HUES6 (cell line): Measurements from ENCODE around the gene ZNF581.

Experiments
- H3K27ac ChIP-seq: 2 replicates; pipeline ENCODE4 v1.7.0; 2013; ENCODE audit warnings: low read depth, mild to moderate bottlenecking, low read length, inconsistent platforms
- H3K27me3 ChIP-seq: 2 replicates; pipeline ENCODE4 v1.6.1; 2013; ENCODE audit warnings: low read length; ENCODE audit not compliant: control insufficient read depth, insufficient read depth
- H3K36me3 ChIP-seq: 2 replicates; pipeline ENCODE4 v1.6.1; 2013; ENCODE audit warnings: low read length; ENCODE audit not compliant: control insufficient read depth, insufficient read depth
- H3K4me1 ChIP-seq: 2 replicates; pipeline ENCODE4 v1.6.1; 2013; ENCODE audit warnings: low read length; ENCODE audit not compliant: control insufficient read depth, insufficient read depth
- H3K4me3 ChIP-seq: 2 replicates; pipeline ENCODE4 v1.5.1; 2013; ENCODE audit warnings: low read depth, low read length
- H3K9ac ChIP-seq: one replicate; pipeline ENCODE4 v1.6.1; 2013; ENCODE audit warnings: mild to moderate bottlenecking, low read length
- H3K9me3 ChIP-seq: 2 replicates; pipeline ENCODE4 v1.6.1; 2013; ENCODE audit warnings: low read depth, low read length; ENCODE audit not compliant: control insufficient read depth, insufficient read depth

Gene ZNF581

DNA sequence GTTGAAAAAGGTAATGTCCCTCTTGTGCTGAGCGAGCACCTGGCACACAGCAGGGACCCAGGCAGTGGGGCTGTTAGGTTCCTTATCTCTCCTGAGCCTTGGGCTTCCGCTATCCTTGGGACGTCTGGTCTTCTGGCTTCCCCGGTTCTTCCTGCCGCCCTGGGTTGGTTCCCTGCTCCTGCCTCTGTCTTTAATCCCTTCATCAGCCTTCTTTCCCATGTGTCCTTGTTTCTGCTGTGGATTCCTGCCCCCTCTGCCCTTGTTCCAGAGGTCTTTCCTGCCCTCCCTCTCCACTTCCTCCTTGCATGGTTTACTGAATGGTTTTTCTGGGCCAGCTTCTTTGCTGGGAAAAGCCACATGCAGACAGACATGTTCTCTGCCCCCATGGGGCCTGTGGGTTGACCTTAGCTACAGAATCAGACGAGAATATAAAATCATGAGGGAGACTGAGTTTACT is 34.2 kb downstream of the ZNF581 start:
- H3K36me3 ChIP-seq: peaks cover 54% of the 10 kb centered on the region
- no peak overlapping the region for H3K27ac ChIP-seq
- H3K27me3 ChIP-seq: no peaks in the 10 kb centered on the region
- peak overlapping the region; percentile 13 for H3K9ac ChIP-seq
- no peak overlapping the region for H3K4me3 ChIP-seq
- H3K9me3 ChIP-seq: no peaks in the 10 kb centered on the region
- H3K4me1 ChIP-seq: peaks cover 21% of the 10 kb centered on the region; the same call in 1 of the 2 replicates

DNA sequence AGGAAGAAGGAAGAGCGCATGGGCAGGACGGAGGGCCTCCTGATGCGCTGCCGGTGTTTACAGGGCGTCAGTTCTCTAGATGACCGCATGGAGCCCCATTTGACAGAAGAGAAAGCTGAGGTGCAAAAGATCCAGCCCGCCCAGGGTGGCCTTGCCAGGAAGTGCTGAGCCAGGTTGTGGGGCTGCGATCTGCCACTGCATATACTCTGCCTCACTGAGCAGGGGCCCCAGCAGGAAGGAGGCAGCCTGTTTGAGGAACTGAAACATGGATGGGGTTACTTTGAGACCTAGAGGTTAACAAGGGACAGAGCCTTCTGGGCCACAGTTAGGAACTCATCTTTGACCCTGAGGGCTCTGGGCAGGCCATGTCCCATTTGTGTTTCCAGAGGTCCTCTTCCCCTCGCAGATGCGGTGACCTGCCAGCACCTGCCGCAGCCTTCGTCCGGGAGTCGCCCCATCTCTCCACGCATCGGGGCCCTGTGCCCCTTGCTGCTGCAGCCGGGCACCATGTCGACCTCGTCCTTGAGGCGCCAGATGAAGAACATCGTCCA is 34.7 kb downstream of the ZNF581 start:
- Histone ChIP-seq H3K4me1 (peaks cover 20% of the 10 kb centered on the region; the same call in 1 of the 2 replicates), H3K4me3 (no peak overlapping the region), H3K27ac (no peak overlapping the region), H3K27me3 (no peaks in the 10 kb centered on the region), H3K9ac (no peak overlapping the region), H3K36me3 (peaks cover 54% of the 10 kb centered on the region), H3K9me3 (no peaks in the 10 kb centered on the region)

DNA sequence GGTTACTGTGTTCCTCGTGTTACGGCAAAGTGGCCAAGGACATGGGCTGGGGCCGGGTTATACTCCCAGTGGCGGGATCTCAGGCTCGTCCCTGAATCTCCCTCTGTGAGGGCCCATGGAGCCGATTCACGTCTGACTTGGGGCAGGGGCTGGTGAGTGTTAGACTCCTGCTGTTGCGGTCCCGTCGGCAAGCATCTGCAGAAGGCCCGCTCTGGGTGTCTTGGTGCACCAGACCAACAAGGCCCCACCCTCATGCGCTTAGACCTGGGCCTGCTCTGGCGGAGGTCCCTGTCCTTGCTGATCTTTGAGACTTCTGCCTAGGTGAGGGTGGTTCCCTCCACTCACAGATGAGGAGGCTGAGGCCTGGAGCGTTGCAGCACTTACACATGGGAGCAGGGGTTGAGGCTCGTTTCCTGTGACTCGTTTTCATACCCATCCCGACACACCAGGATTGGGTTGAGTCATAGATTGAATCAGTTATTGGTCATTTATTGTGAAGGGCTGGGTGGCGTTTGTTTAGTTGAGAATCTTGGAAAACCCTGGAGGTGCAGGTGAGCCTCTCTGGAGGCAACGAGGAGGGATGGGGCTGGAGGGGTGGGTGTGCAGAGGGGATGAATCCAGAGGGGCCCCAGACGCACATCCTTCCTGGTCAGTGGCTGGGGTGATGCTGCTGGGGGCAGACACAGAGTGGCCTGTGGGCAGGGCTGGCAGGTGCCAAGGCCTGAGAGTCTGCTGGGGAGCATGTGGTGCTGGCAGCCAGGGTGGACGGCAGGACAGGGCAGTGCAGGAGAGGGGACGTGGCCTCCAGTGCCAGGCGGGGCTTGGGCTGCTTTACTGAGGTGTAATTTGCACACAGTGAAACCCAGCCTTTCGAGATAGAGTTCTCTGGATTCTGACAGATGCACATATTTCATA is 36.2 kb downstream of the ZNF581 start:
- Histone ChIP-seq H3K9me3 (no peaks in the 10 kb centered on the region), H3K9ac (no peak overlapping the region), H3K36me3 (peaks cover 60% of the 10 kb centered on the region), H3K4me3 (no peak overlapping the region), H3K27me3 (no peaks in the 10 kb centered on the region), H3K4me1 (peaks cover 14% of the 10 kb centered on the region; the same call in 1 of the 2 replicates), H3K27ac (no peak overlapping the region)

DNA sequence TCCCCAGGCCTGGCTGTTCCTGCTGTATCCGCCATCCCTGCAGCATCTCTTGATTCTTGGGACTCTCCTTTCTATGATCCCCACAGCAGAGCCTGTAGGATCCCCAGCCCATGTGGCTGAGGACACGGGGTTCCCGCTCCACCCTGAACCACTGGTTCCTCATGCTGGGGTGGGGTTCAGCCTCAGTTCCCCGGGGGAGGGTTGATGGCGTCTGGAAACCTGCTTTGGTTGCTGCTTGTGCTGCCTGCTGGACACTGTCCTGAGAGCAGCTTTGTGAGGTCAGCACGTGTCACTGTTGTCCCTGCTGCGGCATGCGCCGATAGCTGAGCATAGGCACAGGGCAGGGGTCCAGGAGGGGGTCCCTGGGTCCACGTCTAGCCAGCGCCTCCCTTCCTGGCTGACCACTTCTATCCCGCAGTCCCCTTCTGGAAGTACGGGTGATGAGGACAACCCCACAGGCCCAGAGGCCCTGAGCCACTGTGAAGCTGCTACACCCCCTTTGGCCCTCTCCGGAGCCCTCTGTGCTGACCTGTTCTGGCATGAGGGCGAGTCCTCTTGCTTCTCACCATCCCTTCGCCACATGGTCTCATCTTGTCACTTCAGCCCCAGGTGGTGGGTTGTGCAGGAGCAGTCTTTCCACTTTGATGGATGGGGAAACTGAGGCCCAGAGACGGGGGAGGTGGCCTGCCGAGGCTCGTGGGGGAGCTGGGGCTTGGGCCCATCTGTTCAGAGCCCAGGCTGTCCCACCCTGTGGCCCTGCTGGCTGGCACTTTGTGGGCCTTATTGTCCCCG is 37.1 kb downstream of the ZNF581 start:
- Histone ChIP-seq H3K36me3 (peaks cover 70% of the 10 kb centered on the region), H3K27ac (no peak overlapping the region), H3K9me3 (no peaks in the 10 kb centered on the region), H3K9ac (no peak overlapping the region), H3K4me1 (peaks cover 14% of the 10 kb centered on the region; the same call in 1 of the 2 replicates), H3K4me3 (no peak overlapping the region), H3K27me3 (no peaks in the 10 kb centered on the region)

DNA sequence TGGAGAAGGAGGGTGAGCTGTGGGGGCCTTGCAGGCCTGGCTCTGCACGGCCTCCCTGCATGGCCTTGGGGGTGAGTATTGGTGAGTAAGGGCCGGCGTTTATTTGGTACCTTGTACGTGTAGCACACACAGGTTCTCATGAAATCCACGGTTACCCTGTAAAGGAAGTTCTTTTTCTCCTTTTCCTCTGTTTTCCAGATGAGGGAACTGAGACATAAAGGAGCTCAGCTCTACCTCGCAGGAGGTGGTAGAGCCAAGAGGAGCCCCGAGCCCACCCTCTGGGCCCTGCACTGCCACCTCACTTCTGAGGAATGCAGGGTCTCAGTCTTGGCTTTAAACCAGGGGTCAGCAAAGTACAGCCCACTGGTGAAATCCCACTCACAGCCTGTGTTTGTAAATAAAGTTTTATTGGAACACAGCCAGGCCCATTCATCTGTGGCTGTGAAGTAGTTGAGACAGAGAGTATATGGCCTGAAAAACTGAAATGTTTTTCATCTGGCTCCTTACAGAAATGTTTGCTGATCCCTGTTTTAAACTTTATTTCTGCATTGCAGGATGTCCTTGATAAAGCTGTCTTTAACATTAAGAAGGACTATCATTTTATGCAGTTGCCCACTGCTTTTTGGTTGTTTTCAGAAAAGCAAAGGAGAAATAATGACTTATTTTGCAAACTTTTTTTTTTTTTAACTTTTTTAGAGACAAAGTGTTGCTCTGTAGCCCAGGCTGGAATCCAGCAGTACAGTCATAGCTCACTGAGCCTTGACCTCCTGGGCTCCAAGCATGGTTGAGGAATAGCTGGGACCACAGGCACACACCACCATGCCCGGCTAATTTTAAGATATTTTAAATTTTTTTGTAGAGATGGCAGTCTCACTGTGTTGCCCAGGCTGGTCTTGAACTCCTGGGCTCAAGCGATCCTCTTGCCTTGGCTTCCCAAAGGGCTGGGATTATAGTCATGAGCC is 38.0 kb downstream of the ZNF581 start:
- Histone ChIP-seq H3K27me3 (no peaks in the 10 kb centered on the region), H3K9ac (no peak overlapping the region), H3K9me3 (no peaks in the 10 kb centered on the region), H3K4me3 (no peak overlapping the region), H3K36me3 (peaks cover 77% of the 10 kb centered on the region), H3K4me1 (peaks cover 10% of the 10 kb centered on the region; the same call in 1 of the 2 replicates), H3K27ac (no peak overlapping the region)

DNA sequence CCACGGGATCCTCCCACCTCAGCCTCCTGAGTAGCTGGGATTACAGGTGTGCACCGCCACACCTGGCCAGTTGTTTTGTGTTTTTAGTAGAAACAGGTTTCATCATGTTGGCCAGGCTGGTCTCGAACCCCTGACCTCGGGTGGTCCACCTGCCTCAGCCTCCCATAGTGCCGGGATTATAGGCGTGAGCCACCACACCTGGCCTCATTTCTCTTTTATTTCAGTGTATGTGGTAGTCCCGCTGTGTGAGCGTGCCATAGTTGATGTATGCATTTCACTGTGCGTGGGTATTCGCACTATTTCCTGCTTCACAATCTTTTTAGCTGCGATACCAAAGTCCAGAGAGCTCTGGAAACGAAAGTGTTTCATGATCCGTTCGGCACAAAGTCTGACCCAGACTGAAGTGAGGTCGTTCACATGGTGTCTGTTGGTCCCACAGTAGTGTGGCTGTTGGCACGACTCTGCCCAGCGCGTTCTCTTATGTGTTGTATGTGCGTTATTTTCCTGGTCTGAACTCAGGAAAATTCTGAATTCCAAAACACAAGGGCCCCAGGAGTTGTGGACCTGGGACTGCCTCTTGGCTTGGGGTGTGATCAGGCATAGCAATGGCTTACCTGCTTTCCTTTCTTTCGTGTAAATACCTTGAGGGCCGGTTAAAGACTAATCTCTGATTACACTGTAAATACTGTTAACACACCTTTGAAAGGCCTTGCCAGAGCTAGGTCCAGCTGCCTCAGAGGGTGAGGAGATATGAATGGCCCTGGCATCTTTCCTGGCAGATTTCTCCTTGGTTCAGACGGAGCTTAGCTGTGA is 40.2 kb downstream of the ZNF581 start:
- Histone ChIP-seq H3K27ac (no peak overlapping the region), H3K27me3 (no peaks in the 10 kb centered on the region), H3K9me3 (no peaks in the 10 kb centered on the region), H3K9ac (no peak overlapping the region), H3K4me3 (no peak overlapping the region), H3K4me1 (no peaks in the 10 kb centered on the region; the same call in 1 of the 2 replicates), H3K36me3 (peaks cover 78% of the 10 kb centered on the region)

DNA sequence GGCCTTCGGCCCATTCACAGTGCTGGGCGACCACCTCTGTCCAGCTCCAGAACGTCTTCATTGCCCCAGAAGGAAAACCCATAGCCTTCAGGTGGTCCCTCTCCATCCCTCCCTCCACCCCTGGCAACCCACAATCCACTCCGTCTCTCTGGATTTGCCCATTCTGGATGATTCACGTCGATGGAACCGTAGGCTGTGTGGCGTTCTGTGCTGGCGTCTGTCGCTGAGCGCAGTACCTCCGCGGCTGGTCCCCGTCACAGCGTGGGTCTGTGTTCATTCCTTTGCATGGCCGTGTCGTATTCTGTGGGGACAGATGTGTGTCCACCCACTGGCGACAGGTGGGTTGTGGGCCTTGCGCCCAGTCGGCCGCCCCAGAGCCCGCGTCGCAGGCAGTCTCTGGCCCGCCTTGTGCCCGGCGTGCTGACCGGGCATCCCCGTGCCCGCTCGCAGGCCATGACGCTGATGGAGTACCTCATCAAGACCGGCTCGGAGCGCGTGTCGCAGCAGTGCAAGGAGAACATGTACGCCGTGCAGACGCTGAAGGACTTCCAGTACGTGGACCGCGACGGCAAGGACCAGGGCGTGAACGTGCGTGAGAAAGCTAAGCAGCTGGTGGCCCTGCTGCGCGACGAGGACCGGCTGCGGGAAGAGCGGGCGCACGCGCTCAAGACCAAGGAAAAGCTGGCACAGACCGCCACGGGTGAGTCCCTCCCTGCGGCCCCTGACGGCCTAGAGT is 41.7 kb downstream of the ZNF581 start:
- Histone ChIP-seq H3K4me1 (no peaks in the 10 kb centered on the region; the same call in 1 of the 2 replicates), H3K36me3 (peaks cover 78% of the 10 kb centered on the region), H3K27ac (no peak overlapping the region)

DNA sequence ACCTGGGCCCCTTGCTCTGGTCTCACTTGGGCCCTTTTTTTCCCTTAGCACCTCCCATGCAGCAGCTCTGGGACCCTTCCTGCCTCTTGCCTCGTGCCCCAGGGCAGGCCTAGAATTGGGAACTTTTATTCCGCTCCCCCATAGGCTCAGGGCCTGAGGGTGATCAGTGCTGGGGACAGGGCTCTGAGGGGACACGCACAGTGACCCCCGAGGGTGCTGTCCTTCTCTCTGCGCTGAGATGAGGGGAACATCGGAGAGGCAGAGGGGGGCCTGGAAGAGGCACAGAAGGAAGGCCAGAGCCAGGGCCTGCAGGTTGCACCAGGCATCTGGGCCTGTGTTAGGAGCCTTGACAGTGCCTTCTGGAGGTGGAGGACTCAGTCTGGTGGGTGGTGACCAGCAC is 42.3 kb downstream of the ZNF581 start:
- Histone ChIP-seq H3K4me3 (no peak overlapping the region), H3K36me3 (peaks cover 78% of the 10 kb centered on the region), H3K9me3 (no peaks in the 10 kb centered on the region), H3K4me1 (no peaks in the 10 kb centered on the region; the same call in 1 of the 2 replicates), H3K27me3 (no peaks in the 10 kb centered on the region), H3K27ac (no peak overlapping the region), H3K9ac (no peak overlapping the region)

More for the DNA sequence above, 41.7 kb downstream of the ZNF581 start:
- no peak overlapping the region for H3K4me3 ChIP-seq
- H3K9me3 ChIP-seq: no peaks in the 10 kb centered on the region
- H3K9ac ChIP-seq: no peak overlapping the region
- H3K27me3 ChIP-seq: no peaks in the 10 kb centered on the region

DNA sequence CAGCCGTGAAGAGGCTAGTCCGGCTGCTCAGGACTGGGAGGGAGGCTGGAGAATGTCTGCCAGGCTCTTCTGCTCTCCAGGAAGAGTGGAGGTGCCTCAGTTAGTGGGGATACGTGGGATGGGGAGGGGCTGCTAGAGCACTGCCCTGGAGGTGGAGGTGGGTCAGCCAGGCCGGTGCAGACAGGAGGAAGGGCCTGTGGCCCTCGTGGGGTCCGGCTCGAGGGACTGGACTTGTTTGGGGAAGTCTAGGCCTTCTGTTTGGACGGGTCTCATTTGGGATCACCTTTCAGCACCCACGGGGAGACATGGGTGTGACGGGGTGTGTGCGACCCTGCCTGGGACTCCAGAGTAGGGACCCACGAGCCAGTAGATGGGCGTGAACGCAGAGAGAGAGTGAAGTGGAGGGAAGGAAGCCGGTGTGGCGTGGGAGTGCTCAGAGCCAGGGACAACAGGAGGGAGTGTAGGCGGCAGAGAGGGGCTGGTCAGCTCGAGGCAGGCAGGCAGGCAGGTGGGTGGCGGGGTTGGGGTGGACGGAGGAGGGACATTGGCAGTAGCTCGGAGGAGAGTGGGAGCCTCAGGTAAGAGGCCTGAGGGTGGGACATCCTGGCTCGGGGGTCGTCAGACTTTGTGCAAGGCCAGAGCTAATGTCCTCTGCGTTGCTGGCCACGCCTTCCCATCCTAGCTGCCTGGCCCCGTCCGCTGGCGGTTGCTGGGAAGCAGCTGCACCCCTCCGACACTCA is 43.0 kb downstream of the ZNF581 start:
- no peak overlapping the region for H3K27ac ChIP-seq
- no peak overlapping the region for H3K4me3 ChIP-seq
- peaks cover 78% of the 10 kb centered on the region for H3K36me3 ChIP-seq
- H3K4me1 ChIP-seq: no peaks in the 10 kb centered on the region; the same call in 1 of the 2 replicates
- H3K9ac ChIP-seq: no peak overlapping the region
- H3K27me3 ChIP-seq: no peaks in the 10 kb centered on the region
- no peaks in the 10 kb centered on the region for H3K9me3 ChIP-seq
